ENCODE measurements around the gene ERBB4. TPM values are rescaled to one million over a fixed set of nuclear protein-coding genes. Genes with fewer than 3 reads are reported as not detected.
"Not testable (repeated sequence)": the region's sequence is repeated elsewhere in the genome, so short reads cannot be mapped to it uniquely, and the experiment has no call there.

Gene ERBB4
- polyA plus RNA-seq, 6 donors from 2014 or later: not detected

DNA sequence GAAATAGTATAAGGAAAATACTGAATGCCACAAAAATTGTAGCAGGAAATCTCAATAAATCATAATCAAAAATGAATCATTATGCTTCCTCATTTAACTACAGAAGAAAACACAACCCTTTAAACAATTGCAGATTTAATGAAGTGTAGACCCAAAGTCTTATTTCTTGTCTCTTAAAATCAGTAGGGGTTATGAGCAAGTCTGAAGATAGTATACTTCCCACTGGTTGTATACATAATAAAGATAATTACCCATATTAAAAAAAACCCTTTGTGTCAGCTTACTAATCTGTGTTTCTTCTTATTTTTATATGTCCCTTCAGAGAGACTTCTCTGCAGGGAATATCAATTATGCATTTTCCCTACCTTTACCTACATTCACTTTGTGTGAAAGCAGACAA, 504.7 kb downstream of the ERBB4 start:
- Mint-ChIP-seq H3K9me3 (peaks cover 0 to 5% (median 0%) of the 10 kb centered on the region in 7 donors), H3K4me1 (no peaks in the 10 kb centered on the region), H3K27ac (no peak overlapping the region), H3K27me3 (no peaks in the 10 kb centered on the region), H3K4me3 (no peak overlapping the region), H3K36me3 (no peaks in the 10 kb centered on the region)
- no peak for ATAC-seq (ENCODE audit: low read depth in 2 of 2)
- no peak for DNase-seq

DNA sequence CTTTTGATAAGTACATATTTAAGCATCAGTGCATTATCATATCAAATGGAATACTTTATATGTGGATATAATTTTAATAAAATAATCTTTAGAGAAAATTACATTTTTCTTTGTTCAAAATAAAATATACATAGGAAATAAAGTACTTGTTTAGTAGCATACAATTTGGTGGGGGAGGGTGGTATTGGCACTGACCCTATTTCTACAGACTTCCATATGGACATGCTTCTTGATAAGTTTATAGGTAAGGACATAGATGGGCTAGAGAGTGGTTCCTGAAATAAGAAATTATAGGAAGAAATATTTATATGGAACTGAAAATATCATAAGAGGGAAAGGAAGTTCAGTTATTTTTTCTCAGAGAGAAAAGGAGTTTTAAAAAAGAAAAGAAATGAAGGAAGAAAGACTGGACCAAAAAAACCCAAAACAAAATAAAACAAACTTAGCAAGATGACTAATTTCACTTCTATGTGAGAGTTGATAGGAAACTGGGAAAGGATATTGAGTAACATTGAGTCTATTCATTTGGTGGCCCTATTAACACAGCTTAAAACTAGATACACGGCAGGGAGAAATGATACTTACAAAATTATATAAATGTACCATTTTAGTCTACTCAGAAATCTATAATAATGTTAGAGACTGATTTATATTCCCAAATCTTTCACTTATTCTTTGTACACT, 505.9 kb downstream of the ERBB4 start:
- Mint-ChIP-seq H3K9me3 (peaks cover 0 to 5% (median 0%) of the 10 kb centered on the region in 7 donors), H3K4me1 (no peaks in the 10 kb centered on the region), H3K27ac (no peak overlapping the region), H3K27me3 (no peaks in the 10 kb centered on the region), H3K36me3 (no peaks in the 10 kb centered on the region), H3K4me3 (no peak overlapping the region)
- no peak for ATAC-seq (ENCODE audit: low read depth in 2 of 2)
- no peak for DNase-seq

DNA sequence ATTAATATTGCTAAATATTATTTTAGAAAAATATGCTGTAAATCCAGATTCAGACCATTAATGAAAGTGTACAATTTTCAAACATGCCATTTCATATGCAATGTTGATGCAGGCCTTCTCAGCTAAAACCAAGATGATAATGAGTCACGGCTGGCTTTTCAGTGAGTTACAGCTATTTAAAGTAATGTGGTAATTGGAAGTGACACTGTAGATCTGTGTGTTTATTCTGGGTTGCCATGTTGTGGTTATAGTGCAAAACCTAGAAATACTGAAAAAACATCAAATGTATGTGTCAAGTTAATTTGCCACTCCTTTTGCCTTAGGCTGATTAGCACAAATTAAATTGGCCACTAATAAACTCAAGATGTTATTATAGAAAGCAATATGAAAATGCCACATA, 506.6 kb downstream of the ERBB4 start:
- no peaks in the 10 kb centered on the region for H3K36me3 Mint-ChIP-seq
- ATAC-seq (ENCODE audit: low read depth in 2 of 2) (no peak), DNase-seq (no peak)
- no peak overlapping the region for H3K4me3 Mint-ChIP-seq
- peaks cover 0 to 5% (median 0%) of the 10 kb centered on the region in 7 donors for H3K9me3 Mint-ChIP-seq
- no peaks in the 10 kb centered on the region for H3K4me1 Mint-ChIP-seq
- H3K27ac Mint-ChIP-seq: no peak overlapping the region
- H3K27me3 Mint-ChIP-seq: no peaks in the 10 kb centered on the region

DNA sequence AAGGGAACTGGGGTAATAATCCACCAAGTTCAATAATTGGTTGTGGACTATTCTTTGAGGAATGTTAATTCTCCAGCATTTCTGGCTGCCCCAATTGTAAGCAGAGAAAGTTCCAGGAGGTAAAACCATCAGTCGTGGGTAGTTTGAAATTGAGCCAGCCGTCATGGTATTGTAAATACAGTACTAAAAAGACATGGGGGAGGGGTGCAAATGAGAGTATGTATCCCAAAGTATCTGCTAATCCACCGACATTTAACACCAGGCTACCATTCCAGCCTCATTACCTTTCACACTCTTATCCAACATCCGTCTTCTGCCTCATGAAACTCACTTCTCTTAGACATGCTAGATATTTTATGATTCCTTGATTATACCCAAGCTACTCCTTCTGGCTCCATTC, 507.9 kb downstream of the ERBB4 start:
- ATAC-seq (ENCODE audit: low read depth in 2 of 2) (no peak), DNase-seq (no peak)
- Mint-ChIP-seq H3K27me3 (no peaks in the 10 kb centered on the region), H3K27ac (peak overlapping the region in 1 of 6 donors; percentile 3), H3K4me1 (no peaks in the 10 kb centered on the region), H3K36me3 (no peaks in the 10 kb centered on the region), H3K4me3 (no peak overlapping the region), H3K9me3 (peaks cover 0 to 5% (median 0%) of the 10 kb centered on the region in 7 donors)

DNA sequence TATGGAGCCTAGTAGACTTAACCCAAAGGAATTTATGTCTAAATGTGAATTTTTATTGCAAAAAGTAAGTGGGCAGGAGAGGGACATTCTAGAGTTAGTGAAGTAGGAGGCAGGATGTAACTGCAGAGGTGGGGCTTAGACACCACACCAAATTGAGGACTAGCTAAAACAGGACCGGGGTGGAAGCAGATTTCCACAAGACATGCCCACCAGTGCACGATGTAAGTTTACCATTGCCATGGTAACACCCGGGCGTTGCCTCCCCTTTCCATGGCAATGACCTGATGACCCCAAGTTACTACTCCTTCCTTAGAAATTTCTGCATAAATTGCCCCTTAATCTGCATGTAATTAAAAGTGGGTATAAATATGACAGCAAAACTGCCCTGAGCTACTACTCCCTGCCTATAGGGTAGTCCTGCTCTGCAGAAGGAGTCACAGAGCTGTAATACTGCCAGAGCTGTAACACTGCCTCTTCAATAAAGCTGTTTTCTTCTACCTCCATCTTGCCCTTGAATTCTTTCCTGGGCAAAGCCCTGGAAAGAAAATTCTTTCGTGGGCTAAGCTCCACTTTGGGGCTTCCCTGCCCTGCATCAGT, 509.7 kb downstream of the ERBB4 start:
- no peaks in the 10 kb centered on the region for H3K4me1 Mint-ChIP-seq
- ATAC-seq (ENCODE audit: low read depth in 2 of 2): no peak

DNA sequence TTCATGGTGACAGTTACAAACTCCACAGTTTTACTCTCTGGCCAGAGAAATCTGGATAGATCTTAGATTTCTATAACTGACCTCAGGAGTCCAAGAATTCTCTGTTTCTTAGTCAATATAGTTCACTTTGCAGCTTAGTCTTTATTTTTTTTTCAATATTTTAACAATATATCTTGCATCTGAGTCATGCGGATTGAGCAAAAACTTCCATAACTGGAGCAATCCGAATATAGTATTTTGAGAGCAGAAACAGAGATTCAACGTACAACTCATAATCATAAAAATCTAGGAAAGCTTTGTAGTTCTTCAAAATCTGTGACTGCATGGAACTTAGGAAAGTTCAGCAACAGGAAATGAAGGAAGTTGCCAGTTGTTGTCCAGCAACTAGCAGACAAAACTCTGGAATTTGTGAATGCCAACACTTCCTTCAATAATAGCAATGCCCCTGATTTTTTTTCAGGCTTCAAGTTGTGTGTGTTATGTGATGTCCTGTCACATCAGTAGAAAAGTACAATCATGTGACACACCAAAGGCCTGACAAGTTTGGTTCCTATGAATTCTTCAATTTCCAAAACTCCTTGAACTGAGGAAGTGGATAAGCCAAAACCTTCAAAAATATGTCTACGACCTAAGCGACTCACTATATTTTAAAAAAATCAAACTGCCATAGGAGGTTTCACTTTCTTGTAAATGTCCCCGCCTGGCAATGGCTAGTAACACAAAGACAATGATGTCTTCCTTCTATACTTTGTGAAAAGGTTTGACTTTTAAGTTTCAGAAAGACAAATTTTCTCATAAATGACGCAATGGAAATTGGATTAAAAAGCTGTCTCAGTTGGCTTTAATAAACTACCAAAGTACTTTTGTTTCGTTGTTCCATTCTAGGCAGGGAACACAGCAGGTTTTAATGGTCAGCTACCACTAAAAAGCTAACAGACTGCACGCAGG, 510.6 kb downstream of the ERBB4 start:
- H3K27me3 Mint-ChIP-seq: no peaks in the 10 kb centered on the region
- no peaks in the 10 kb centered on the region for H3K4me1 Mint-ChIP-seq
- peaks cover 0 to 5% (median 0%) of the 10 kb centered on the region in 7 donors for H3K9me3 Mint-ChIP-seq
- H3K36me3 Mint-ChIP-seq: no peaks in the 10 kb centered on the region
- DNase-seq: no peak
- H3K4me3 Mint-ChIP-seq: no peak overlapping the region
- no peak for ATAC-seq (ENCODE audit: low read depth in 2 of 2)
- H3K27ac Mint-ChIP-seq: no peak overlapping the region

More for the DNA sequence above, 509.7 kb downstream of the ERBB4 start:
- Mint-ChIP-seq H3K27me3 (no peaks in the 10 kb centered on the region), H3K27ac (no peak overlapping the region), H3K9me3 (peaks cover 0 to 5% (median 0%) of the 10 kb centered on the region in 7 donors), H3K36me3 (no peaks in the 10 kb centered on the region), H3K4me3 (no peak overlapping the region)
- no peak for DNase-seq

DNA sequence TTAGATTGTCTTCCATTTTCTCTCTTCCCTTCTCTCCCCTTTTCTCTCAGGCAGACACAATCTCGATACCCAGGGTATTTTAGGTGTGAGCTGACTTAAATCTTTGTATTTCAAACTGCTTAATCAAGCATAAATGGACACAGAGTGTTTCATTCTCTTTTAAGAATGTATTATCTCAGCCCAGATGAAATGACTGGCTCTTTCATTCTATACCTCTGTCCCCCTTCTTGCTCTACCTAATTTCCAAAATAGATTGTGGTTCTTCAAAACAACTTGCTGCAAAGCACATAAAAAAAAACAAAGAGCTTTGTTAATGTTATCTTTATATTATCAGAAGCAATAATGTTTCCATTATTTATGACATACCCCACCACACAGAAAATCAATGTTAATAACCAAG, 514.6 kb downstream of the ERBB4 start:
- Mint-ChIP-seq H3K4me1 (no peaks in the 10 kb centered on the region), H3K36me3 (no peaks in the 10 kb centered on the region), H3K9me3 (peaks cover 0 to 1% (median 0%) of the 10 kb centered on the region in 7 donors), H3K4me3 (no peak overlapping the region), H3K27me3 (no peaks in the 10 kb centered on the region), H3K27ac (no peak overlapping the region)
- DNase-seq: no peak
- no peak for ATAC-seq (ENCODE audit: low read depth in 2 of 2)

DNA sequence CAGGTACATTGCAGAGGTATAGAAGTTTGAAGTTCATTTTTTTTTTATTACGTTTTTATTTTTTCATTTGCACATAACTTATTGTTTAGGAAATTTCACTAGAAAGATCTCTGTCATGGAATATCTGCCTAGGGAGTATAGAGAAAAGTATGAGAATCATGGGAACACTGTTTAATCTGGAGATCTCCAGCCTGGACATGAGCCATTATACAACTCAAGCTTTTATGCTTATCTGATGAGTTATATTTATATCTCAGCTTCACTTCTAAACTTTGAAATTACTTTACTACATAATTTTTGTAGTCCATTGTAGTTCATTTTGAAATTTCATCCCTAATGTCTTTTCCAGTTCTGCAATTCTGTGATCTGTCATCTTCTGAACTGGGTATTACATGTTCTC, 515.6 kb downstream of the ERBB4 start:
- H3K4me1 Mint-ChIP-seq: no peaks in the 10 kb centered on the region
- no peaks in the 10 kb centered on the region for H3K36me3 Mint-ChIP-seq
- H3K27ac Mint-ChIP-seq: no peak overlapping the region
- no peak for ATAC-seq (ENCODE audit: low read depth in 2 of 2)
- DNase-seq: no peak
- H3K27me3 Mint-ChIP-seq: no peaks in the 10 kb centered on the region
- H3K9me3 Mint-ChIP-seq: peaks cover 0 to 1% (median 0%) of the 10 kb centered on the region in 7 donors
- no peak overlapping the region for H3K4me3 Mint-ChIP-seq

DNA sequence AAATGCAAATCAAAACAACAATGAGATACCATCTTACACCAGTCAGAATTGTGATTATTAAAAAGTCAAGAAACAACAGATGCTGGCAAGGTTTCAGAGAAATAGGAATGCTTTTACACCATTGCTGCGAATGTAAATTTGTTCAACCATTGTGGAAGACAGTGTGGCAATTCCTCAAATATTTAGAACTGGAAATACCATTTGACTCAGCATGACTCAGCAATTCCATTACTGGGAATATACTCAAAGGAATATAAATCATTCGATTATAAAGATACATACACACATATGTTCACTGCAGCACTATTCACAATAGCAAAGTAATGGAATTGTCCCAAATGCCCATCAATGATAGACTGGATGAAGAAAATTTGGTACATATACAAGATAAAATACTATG, 516.7 kb downstream of the ERBB4 start:
- Mint-ChIP-seq H3K4me1 (no peaks in the 10 kb centered on the region), H3K4me3 (no peak overlapping the region), H3K36me3 (no peaks in the 10 kb centered on the region), H3K27ac (no peak overlapping the region), H3K9me3 (peaks cover 0 to 1% (median 0%) of the 10 kb centered on the region in 7 donors), H3K27me3 (no peaks in the 10 kb centered on the region)
- ATAC-seq (ENCODE audit: low read depth in 2 of 2) (no peak), DNase-seq (no peak)

DNA sequence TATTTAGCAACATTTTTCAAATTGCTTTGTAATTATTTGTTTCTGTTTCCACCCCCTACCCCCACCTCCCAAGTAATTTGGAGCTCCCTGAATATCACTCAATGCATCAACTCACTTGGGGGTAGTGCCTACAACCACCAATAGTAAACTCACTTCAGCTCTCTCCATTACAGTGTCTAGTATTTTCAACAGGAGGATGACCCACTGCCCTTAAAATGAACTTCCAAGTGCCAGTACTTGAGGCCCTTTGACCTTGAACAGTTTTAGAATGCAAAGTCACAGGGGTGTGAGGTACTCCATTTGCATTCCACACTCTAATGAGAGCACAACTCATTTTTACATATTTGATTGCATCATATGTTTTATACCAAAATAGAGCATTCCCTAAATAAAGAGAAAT, 523.0 kb downstream of the ERBB4 start:
- Mint-ChIP-seq H3K4me3 (peak overlapping the region in 1 of 8 donors; percentile 75), H3K9me3 (peaks cover 0 to 5% (median 0%) of the 10 kb centered on the region in 7 donors)

DNA sequence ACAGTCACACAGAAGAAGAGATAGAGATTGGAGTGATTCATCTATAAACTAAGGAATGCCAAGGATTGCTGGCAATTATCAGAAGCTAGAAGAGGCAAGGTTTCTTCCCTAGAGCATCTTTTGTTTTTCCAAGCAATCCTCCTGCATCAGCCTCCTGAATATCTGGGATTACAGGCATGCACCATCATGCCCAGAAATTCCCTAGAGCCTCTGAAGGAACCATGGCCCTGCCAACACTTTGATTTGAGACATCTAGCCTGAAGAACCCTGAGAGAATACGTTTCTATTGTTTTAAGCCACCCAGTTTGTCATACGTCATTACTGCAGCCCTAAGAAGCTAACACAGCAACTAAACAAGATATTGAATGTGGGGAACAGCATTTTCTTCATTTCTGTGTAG, 525.0 kb downstream of the ERBB4 start:
- DNase-seq (no peak), ATAC-seq (ENCODE audit: low read depth in 2 of 2) (no peak)
- Mint-ChIP-seq H3K4me1 (no peaks in the 10 kb centered on the region), H3K27me3 (no peaks in the 10 kb centered on the region), H3K9me3 (peaks cover 0 to 5% (median 0%) of the 10 kb centered on the region in 7 donors), H3K27ac (no peak overlapping the region), H3K36me3 (no peaks in the 10 kb centered on the region), H3K4me3 (no peak overlapping the region)

More for the DNA sequence above, 523.0 kb downstream of the ERBB4 start:
- DNase-seq (no peak), ATAC-seq (ENCODE audit: low read depth in 2 of 2) (no peak)
- Mint-ChIP-seq H3K27ac (no peak overlapping the region), H3K36me3 (no peaks in the 10 kb centered on the region), H3K27me3 (no peaks in the 10 kb centered on the region), H3K4me1 (no peaks in the 10 kb centered on the region)

DNA sequence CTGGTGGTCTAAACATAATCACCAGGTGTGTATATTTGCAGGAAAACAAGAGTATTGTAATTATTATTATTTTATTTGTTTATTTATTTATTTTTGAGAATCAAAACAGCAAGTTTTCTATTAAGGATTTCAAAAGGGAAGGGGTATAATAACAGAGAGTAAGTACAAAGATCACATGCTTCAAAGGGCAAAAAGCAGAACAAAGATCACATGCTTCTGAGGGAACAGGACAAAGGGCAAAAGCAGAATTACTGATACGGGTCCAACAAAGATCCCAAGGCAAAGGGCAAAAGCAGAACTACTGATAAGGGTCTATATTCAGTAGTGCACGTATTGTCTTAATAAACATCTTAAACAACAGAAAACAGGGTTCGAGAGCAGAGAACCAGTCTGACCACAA, 528.3 kb downstream of the ERBB4 start:
- not testable (repeated sequence) for H3K9me3 Mint-ChIP-seq; H3K27me3 Mint-ChIP-seq; H3K36me3 Mint-ChIP-seq; H3K4me3 Mint-ChIP-seq; H3K4me1 Mint-ChIP-seq; DNase-seq; H3K27ac Mint-ChIP-seq; ATAC-seq (ENCODE audit: low read depth in 2 of 2)

DNA sequence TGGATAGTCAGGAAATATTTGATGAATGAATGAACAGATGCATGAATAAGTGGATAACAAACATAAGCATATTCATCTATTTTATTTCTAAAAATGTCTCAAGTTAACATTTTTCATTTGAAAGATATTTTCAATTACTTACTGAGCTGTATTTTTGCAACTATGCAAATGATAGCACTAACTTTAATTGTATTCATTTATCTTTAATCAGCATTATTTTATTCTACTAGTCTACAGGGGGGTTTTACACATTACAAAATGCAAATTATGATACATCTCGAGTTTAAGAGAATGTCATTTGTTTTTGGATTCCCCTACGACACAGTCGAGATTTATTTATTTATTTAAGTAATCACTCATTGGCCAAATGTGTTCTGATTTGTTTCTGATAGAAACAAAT, 530.6 kb downstream of the ERBB4 start:
- DNase-seq (no peak), ATAC-seq (ENCODE audit: low read depth in 2 of 2) (no peak)
- Mint-ChIP-seq H3K4me1 (no peaks in the 10 kb centered on the region), H3K9me3 (peaks cover 0 to 5% (median 0%) of the 10 kb centered on the region in 7 donors), H3K27me3 (no peaks in the 10 kb centered on the region), H3K27ac (no peak overlapping the region), H3K36me3 (no peaks in the 10 kb centered on the region), H3K4me3 (no peak overlapping the region)

All from naive B cell (primary cell).